OCI-LY7 (cell line): ENCODE measurements around the gene HASPIN.

ENCODE experiments used
- EZH2phosphoT487 ChIP-seq: fragments of 200-600 bp; sonication (generic); IDR thresholded peaks from 2 replicates; pipeline ENCODE4 v1.6.1; 2018; ENCODE audit warnings: low read depth, borderline replicate concordance, mild to moderate bottlenecking, mixed run types, antibody characterized with exemption, low read length, moderate library complexity, mixed read lengths
- TF ChIP-seq, protein P1 (sequence below): fragments of 200-600 bp; sonication (generic); conservative IDR thresholded peaks from 2 replicates; pipeline ENCODE4 v1.5.1; 2014; ENCODE audit warnings: mild to moderate bottlenecking, antibody characterized with exemption, low read length, moderate library complexity, mixed read lengths

DNA sequence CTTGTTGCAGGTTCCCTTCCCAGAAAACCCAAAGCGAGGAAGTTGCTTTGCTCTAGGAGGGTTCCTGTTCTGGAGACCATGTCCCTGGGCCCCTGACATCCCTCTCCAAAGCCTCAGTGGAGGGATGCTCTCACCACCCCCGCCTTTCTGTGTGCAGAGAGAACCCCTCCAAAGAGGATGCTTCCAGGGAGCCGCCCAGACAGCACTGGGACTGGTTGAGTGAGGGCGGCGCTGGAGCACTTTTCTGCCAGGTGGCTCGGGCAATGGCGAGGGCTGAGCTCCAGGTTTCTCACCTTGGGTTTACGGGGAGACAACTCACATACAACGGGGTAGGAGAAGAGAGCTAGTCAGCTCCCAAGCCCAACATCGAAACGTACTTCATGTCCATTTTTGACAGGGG, 47.8 kb upstream of the HASPIN start:
- TF ChIP-seq, protein P1, sequence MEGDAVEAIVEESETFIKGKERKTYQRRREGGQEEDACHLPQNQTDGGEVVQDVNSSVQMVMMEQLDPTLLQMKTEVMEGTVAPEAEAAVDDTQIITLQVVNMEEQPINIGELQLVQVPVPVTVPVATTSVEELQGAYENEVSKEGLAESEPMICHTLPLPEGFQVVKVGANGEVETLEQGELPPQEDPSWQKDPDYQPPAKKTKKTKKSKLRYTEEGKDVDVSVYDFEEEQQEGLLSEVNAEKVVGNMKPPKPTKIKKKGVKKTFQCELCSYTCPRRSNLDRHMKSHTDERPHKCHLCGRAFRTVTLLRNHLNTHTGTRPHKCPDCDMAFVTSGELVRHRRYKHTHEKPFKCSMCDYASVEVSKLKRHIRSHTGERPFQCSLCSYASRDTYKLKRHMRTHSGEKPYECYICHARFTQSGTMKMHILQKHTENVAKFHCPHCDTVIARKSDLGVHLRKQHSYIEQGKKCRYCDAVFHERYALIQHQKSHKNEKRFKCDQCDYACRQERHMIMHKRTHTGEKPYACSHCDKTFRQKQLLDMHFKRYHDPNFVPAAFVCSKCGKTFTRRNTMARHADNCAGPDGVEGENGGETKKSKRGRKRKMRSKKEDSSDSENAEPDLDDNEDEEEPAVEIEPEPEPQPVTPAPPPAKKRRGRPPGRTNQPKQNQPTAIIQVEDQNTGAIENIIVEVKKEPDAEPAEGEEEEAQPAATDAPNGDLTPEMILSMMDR = no peak
- TF ChIP-seq EZH2phosphoT487 = no peak
